K562 (cell line): ENCODE results near the gene GABRE. TPM values are rescaled to one million over a fixed set of nuclear protein-coding genes. Genes with fewer than 3 reads are reported as not detected.

Experiments
- CEBPB ChIP-seq: fragments of 450-650 bp; IDR thresholded peaks from 2 replicates; pipeline ENCODE4 v1.6.1; 2016; ENCODE audit warnings: missing genetic modification characterization, missing compliant biosample characterization
- ESRRB ChIP-seq: fragments of 250-450 bp; sonication (Bioruptor Pico); IDR thresholded peaks from 2 replicates; pipeline ENCODE4 v1.5.0; 2020; ENCODE audit warnings: mild to moderate bottlenecking, moderate library complexity, borderline replicate concordance
- ETV1 ChIP-seq: fragments of 450-650 bp; conservative IDR thresholded peaks from 2 replicates; pipeline ENCODE4 v1.6.1; 2016; ENCODE audit warnings: missing genetic modification characterization, control low read depth, low read depth, missing compliant biosample characterization
- HDGF ChIP-seq: fragments of 450-650 bp; IDR thresholded peaks from 2 replicates; pipeline ENCODE4 v1.6.1; 2016
- MCM2 ChIP-seq: fragments of 450-650 bp; IDR thresholded peaks from 2 replicates; pipeline ENCODE4 v1.6.1; 2017; ENCODE audit warnings: low read depth, mild to moderate bottlenecking
- NR2C2 ChIP-seq, 2 experiments: fragments of 200-800 bp in 1 of 2; sonication (Bioruptor generic) in 1 of 2; sonication (generic) in 1 of 2; formaldehyde crosslinking in 1 of 2; IDR thresholded peaks; 2 replicates each; pipeline versions ENCODE4 v1.6.1 to v1.8.0; 2016 to 2022; ENCODE audit warnings: mild to moderate bottlenecking in 1 of 2, missing compliant biosample characterization in 1 of 2, missing genetic modification characterization in 1 of 2, missing genetic modification reagents in 1 of 2
- POLR2B ChIP-seq: fragments of 450-650 bp; IDR thresholded peaks from 2 replicates; pipeline ENCODE4 v1.6.1; 2018; ENCODE audit warnings: low read depth; ENCODE audit not compliant: partially characterized antibody
- SLC30A9 ChIP-seq: fragments of 250-450 bp; sonication (Bioruptor Pico); IDR thresholded peaks from 2 replicates; pipeline ENCODE4 v1.8.0; 2022; ENCODE audit warnings: mild to moderate bottlenecking, moderate library complexity
- SP1 ChIP-seq: sonication (generic); formaldehyde crosslinking; IDR thresholded peaks from 2 replicates; pipeline ENCODE4 v1.8.1; 2022; ENCODE audit warnings: mild to moderate bottlenecking, missing genetic modification reagents
- ZNF77 ChIP-seq: fragments of 250-450 bp; sonication (Bioruptor Pico); IDR thresholded peaks from 2 replicates; pipeline ENCODE4 v1.5.0; 2020
- polyA plus RNA-seq, 8 experiments: library from polyadenylated mRNA; depleted of rRNA in 4 of 8; stranded (reverse) in 5 of 8; unstranded in 3 of 8; fragments of >200 nt; fragmentation: Nextera tagmentation in 2 of 8; fragmentation: Illumina TruSeq in 1 of 8; extraction: Ambion mirVana in 2 of 8; extraction: Trizol in 1 of 8; gene quantifications; 2 replicates each; pipeline versions ENCODE4 v1.2.1 to v1.2.3, GENCODE V29; 2011 to 2014; ENCODE audit warnings: inconsistent platforms in 1 of 8, missing spikeins in 1 of 8
- total RNA-seq, 7 experiments: library from RNA; depleted of rRNA in 6 of 7; stranded (reverse); fragments of >200 nt in 6 of 7; fragmentation: Illumina TruSeq in 2 of 7; extraction: Trizol in 2 of 7; gene quantifications; 2 replicates each; pipeline versions ENCODE4 v1.2.1 to v1.2.3, GENCODE V29; 2011 to 2021; ENCODE audit warnings: low replicate concordance in 1 of 7
- TF ChIP-seq, protein P1 (sequence below): fragments of 450-650 bp; IDR thresholded peaks from 2 replicates; pipeline ENCODE4 v1.6.1; 2017; ENCODE audit warnings: antibody characterized with exemption
- TF ChIP-seq, protein P2 (sequence below): sonication (generic); formaldehyde crosslinking; IDR thresholded peaks from 2 replicates; pipeline ENCODE4 v1.8.0; 2022; ENCODE audit warnings: mild to moderate bottlenecking, missing genetic modification reagents
- TF ChIP-seq, protein P3 (sequence below): sonication (generic); formaldehyde crosslinking; IDR thresholded peaks from 2 replicates; pipeline ENCODE4 v1.8.1; 2023; ENCODE audit warnings: mild to moderate bottlenecking, missing genetic modification reagents
- TF ChIP-seq, protein P4 (sequence below), 3 experiments: fragments of 200-800 bp in 1 of 3; sonication (Bioruptor generic) in 1 of 3; sonication (generic) in 1 of 3; formaldehyde crosslinking in 1 of 3; IDR thresholded peaks; 2 replicates each; pipeline versions ENCODE4 v1.6.1 to v1.8.0; 2016 to 2022; ENCODE audit warnings: mild to moderate bottlenecking in 2 of 3, missing compliant biosample characterization in 2 of 3, missing genetic modification characterization in 2 of 3, missing genetic modification reagents in 1 of 3
- TF ChIP-seq, protein P5 (sequence below): fragments of 450-650 bp; formaldehyde crosslinking; IDR thresholded peaks from 2 replicates; pipeline ENCODE4 v1.4.0; 2020; ENCODE audit warnings: mild to moderate bottlenecking, moderate library complexity
- TF ChIP-seq, protein P6 (sequence below): fragments of 450-650 bp; IDR thresholded peaks from 2 replicates; pipeline ENCODE4 v1.6.1; 2016; ENCODE audit warnings: borderline replicate concordance

Gene GABRE
- total and polyA plus RNA-seq, 9 of the 15 experiments (the other 6 are each of a cell fraction or from before 2014, with no cell fraction given): 23.1 to 456 (median 148) TPM

DNA sequence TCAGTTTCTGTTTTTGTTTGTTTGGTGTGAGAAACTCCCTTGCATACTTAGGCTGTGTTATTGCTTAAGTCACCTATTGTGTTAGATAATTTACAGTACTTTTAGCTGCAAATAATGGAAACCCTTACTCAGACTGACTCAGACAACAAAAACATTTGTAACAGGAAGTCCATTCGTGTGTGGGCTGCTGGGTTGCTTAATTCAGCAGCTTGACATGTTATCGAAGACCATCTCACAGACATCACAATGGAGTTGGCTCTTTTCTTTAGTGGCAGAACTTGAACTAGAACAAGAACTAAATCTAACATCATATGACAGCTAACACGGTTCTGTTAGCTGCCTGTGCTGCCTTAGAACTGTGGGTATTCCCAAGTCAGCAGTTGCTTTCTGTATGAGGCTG is 9.9 kb upstream of the GABRE start (continued):
- TF ChIP-seq, protein P1, sequence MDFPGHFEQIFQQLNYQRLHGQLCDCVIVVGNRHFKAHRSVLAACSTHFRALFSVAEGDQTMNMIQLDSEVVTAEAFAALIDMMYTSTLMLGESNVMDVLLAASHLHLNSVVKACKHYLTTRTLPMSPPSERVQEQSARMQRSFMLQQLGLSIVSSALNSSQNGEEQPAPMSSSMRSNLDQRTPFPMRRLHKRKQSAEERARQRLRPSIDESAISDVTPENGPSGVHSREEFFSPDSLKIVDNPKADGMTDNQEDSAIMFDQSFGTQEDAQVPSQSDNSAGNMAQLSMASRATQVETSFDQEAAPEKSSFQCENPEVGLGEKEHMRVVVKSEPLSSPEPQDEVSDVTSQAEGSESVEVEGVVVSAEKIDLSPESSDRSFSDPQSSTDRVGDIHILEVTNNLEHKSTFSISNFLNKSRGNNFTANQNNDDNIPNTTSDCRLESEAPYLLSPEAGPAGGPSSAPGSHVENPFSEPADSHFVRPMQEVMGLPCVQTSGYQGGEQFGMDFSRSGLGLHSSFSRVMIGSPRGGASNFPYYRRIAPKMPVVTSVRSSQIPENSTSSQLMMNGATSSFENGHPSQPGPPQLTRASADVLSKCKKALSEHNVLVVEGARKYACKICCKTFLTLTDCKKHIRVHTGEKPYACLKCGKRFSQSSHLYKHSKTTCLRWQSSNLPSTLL: no peak
- TF ChIP-seq SLC30A9 (CRISPR knock-in tag) (no peak), NR2C2 (CRISPR knock-in tag; IDR thresholded peaks at IDR 0.05) (no peak), NR2C2 (tag; IDR thresholded peaks at IDR 0.05) (0 out of 2 replicates have a peak, but pooled peaks have one; percentile 31), HDGF (no peak), ETV1 (peak; percentile 72), MCM2 (no peak), ESRRB (no peak), POLR2B (no peak), CEBPB (peak; percentile 85), SP1 (no peak), ZNF77 (CRISPR knock-in tag) (no peak)
- TF ChIP-seq, protein P2, sequence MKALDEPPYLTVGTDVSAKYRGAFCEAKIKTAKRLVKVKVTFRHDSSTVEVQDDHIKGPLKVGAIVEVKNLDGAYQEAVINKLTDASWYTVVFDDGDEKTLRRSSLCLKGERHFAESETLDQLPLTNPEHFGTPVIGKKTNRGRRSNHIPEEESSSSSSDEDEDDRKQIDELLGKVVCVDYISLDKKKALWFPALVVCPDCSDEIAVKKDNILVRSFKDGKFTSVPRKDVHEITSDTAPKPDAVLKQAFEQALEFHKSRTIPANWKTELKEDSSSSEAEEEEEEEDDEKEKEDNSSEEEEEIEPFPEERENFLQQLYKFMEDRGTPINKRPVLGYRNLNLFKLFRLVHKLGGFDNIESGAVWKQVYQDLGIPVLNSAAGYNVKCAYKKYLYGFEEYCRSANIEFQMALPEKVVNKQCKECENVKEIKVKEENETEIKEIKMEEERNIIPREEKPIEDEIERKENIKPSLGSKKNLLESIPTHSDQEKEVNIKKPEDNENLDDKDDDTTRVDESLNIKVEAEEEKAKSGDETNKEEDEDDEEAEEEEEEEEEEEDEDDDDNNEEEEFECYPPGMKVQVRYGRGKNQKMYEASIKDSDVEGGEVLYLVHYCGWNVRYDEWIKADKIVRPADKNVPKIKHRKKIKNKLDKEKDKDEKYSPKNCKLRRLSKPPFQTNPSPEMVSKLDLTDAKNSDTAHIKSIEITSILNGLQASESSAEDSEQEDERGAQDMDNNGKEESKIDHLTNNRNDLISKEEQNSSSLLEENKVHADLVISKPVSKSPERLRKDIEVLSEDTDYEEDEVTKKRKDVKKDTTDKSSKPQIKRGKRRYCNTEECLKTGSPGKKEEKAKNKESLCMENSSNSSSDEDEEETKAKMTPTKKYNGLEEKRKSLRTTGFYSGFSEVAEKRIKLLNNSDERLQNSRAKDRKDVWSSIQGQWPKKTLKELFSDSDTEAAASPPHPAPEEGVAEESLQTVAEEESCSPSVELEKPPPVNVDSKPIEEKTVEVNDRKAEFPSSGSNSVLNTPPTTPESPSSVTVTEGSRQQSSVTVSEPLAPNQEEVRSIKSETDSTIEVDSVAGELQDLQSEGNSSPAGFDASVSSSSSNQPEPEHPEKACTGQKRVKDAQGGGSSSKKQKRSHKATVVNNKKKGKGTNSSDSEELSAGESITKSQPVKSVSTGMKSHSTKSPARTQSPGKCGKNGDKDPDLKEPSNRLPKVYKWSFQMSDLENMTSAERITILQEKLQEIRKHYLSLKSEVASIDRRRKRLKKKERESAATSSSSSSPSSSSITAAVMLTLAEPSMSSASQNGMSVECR: no peak
- TF ChIP-seq, protein P3, sequence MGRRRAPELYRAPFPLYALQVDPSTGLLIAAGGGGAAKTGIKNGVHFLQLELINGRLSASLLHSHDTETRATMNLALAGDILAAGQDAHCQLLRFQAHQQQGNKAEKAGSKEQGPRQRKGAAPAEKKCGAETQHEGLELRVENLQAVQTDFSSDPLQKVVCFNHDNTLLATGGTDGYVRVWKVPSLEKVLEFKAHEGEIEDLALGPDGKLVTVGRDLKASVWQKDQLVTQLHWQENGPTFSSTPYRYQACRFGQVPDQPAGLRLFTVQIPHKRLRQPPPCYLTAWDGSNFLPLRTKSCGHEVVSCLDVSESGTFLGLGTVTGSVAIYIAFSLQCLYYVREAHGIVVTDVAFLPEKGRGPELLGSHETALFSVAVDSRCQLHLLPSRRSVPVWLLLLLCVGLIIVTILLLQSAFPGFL (CRISPR knock-in tag): no peak
- TF ChIP-seq, protein P4, sequence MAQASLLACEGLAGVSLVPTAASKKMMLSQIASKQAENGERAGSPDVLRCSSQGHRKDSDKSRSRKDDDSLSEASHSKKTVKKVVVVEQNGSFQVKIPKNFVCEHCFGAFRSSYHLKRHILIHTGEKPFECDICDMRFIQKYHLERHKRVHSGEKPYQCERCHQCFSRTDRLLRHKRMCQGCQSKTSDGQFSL (CRISPR knock-in tag; IDR thresholded peaks at IDR 0.05): no peak
- TF ChIP-seq, protein P4 (tag; IDR thresholded peaks at IDR 0.05): no peak
- TF ChIP-seq, protein P5, sequence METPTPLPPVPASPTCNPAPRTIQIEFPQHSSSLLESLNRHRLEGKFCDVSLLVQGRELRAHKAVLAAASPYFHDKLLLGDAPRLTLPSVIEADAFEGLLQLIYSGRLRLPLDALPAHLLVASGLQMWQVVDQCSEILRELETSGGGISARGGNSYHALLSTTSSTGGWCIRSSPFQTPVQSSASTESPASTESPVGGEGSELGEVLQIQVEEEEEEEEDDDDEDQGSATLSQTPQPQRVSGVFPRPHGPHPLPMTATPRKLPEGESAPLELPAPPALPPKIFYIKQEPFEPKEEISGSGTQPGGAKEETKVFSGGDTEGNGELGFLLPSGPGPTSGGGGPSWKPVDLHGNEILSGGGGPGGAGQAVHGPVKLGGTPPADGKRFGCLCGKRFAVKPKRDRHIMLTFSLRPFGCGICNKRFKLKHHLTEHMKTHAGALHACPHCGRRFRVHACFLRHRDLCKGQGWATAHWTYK (CRISPR knock-in tag): no peak
- TF ChIP-seq, protein P6, sequence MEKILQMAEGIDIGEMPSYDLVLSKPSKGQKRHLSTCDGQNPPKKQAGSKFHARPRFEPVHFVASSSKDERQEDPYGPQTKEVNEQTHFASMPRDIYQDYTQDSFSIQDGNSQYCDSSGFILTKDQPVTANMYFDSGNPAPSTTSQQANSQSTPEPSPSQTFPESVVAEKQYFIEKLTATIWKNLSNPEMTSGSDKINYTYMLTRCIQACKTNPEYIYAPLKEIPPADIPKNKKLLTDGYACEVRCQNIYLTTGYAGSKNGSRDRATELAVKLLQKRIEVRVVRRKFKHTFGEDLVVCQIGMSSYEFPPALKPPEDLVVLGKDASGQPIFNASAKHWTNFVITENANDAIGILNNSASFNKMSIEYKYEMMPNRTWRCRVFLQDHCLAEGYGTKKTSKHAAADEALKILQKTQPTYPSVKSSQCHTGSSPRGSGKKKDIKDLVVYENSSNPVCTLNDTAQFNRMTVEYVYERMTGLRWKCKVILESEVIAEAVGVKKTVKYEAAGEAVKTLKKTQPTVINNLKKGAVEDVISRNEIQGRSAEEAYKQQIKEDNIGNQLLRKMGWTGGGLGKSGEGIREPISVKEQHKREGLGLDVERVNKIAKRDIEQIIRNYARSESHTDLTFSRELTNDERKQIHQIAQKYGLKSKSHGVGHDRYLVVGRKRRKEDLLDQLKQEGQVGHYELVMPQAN: no peak
